ENCODE measurements around the gene STK32A.
"Not testable (repeated sequence)": the region's sequence is repeated elsewhere in the genome, so short reads cannot be mapped to it uniquely, and the experiment has no call there.

Gene STK32A

DNA sequence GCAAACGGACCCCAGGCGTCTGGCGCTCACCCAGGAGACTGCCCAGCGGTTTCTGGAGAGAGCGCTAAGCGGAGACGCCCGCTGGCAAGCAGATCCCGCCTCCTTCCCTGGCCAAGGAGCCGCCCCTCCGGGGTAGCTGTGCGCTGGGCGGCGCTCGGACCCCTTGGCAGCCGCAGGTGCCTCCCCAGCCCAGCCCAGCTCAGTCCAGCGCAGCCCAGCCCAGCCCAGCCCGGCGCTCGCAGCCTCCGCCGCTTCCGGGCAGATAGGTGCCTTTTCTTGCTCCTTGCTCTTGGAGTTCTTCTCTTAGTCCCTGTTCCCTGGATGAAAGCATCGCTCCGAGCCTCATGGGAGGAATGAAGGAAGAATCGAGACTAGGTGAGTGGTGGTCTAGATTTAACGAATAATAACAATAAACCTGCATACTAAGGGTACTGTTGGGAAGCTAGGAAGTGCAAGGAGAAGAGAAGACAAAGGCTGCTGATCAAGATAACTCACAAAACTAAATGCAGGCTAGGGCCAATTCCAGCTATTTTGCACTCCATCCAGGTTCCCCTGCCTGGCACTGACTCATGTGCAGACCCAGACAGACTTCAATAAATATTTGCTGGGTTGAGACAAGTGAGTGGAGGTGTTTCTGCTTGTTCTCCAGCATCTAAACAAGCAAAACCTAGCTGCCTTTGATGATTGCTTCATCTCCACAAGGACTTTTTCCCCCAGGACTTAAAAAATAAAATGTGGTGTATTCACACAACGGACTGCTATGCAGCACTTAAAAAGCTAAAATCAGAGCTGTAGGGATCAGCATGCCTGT, at the start of gene STK32A:
TSS of gene STK32A (plus strand) at position 202 of the 811 bp plus-strand sequence. CDS start 4,609 bp downstream, outside the sequence.
- DNase-seq = no peak

DNA sequence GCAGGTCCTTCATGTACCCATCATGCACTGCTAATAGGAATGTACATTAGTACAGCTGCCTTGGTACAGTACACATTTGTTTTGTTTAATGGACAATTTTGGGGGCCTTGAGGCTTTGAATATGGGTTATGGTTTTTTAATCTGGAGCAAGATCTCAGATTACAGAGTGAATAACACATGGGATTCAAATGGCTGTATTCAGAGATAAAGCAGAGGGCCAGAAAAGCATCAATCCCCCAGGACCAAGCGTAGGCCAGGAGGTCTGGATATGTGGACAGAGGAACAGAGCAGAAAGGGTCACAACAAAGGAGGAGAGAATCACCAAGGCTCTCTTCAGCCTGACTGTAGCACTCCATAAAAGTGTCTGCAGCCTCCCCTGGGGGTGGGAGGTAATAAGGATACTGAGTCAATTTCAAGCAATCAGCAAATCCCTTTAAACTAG, 47.7 kb upstream of the STK32A start:
- no peak for DNase-seq

DNA sequence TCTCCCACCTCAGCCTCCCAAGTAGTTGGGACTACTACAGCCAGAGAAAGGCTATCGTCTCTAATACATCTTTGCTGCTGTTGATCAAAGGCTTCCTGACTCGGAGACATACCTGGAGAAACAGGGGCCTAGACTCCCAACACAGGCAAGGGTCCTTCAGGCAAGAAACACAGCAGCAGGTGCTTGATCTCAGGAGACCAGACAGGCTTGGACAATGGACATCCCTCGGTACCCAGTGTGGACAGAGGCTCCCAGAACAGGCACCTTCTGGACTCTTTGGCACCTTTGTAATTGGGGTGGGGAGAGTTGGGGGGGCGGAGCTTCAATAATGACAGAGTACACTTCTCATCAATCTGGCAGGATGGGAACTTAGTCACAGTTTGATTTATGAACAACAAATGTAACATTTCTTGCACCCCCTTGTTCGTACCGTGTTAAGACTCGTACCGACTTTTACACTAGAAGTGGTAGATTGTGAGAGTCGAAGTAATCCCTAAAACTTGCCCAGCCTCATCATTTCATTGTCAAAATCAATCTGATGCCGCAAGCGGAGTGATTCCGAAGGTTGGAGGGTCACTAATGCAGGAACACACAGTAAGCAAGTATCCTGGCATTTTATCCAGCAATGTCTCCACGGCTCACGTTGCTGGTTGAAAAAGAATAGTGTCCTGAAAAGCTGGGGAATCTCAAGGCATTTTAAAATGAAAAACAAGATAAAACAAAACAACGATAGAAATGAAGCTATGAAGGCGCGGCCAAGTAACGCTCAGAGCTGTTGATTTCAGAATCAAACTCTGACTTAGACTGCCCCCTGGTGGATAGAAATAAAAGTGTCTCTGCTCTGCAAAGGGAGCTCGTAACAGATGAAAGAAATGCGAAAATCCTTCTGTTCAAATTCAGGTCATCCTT, 46.4 kb upstream of the STK32A start:
- DNase-seq = peak; percentile 62

DNA sequence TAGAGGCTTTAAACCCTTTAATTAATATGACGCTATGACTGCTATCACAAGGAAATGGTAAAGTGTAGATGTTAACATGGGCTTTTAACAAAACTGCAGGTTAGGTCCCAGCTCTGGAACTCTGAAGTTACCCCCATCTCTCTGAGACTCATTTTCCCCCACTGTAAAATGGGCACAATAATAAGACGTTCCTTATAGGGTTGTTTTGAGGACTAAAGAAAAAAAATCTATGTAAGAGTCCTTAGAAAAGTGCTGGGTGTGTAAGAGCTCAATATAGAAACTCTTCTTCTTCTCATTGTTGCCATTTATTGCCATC, 45.8 kb upstream of the STK32A start:
- no peak for DNase-seq

DNA sequence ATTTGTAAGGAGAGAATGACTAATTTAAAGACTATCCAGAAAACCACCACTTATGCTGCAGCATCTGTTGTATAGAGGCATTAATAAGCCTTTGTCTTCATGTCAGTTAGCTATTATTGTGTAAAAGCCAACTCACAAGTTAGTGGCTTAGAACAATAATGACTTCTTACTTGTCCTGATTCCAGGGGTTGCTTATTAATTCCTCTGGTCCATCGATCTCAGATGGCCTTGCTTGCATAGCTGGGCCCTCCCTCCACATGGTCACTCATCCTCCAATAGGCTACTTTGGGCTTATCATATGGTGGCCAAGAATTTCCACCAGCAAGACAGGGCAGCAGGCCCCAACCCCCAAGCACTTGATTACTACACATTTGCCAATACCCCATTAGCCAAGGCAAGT, 44.5 kb upstream of the STK32A start:
- no peak for DNase-seq

DNA sequence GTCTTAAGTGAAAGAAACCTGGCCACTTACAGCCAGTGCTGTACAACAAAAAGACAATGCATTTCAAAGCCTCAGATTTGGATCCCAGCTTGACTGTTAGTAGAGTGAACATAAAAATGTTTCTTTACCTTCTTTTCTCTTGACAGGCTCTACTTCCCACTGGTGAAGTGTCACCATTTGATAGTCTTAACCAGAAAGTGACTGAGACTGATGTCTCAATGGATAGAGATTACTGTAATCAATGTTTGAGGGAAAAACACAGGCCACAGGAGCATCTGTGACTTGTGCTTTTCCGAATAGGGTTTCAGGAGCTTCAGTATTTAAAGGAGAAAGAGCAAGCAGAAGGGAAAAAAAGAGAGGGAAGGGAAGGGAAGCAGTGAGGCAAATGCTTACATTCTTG, 41.7 kb upstream of the STK32A start:
- DNase-seq = no peak

DNA sequence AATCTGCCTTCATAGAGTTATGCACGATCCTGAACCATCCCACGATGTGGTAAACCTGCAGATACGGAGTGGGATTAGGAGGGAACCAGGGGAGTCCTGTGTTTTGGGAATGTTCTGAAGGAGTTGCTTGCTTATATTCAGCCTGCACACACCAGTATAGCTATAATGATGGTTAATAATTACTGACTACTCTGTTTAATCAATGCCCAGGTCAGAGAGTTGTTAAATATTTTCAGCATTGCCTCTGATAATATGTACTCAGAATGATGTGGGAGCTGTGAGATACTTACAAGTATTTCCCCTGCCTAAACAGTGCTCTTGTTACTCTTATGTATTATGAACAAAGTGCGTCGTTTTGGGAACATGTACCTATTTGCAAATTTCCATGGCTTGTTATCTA, 34.8 kb upstream of the STK32A start:
- DNase-seq = no peak

DNA sequence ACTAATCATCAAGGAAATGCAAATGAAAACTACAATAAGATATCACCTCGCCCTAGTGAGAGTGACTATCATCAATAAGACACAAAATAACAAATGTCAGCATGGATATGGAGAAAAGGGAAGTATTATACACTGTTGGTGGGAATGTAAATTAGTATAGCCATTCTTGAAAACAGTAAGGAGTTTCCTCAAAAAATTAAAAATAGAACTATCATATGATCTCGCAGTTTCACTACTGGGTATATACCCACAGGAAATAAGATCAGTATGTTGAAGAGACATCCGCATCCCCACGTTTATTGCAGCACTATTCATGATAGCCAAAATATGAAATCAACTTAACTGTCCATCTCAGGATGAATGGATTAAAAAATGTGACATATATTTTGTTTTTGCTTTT, 31.6 kb upstream of the STK32A start:
- no peak for DNase-seq

DNA sequence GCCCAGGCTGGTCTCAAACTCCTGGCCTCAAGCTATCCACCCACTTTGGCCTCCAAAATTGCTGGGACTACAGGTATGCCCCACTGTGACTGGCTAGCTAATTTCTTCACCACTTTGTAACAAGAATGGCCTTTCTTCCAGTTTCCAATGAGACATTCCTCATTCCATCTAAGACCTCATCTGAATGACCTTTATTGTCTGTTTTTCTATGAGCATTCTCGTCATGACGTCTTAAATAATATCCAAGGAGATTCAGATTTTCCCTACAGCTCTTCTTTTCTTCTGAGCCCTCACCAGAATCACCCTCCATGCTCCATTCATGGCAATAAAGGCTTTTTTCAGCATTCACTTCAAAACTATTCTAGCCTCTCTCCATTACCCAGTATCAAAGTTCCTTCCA, 30.2 kb upstream of the STK32A start:
- no peak for DNase-seq

DNA sequence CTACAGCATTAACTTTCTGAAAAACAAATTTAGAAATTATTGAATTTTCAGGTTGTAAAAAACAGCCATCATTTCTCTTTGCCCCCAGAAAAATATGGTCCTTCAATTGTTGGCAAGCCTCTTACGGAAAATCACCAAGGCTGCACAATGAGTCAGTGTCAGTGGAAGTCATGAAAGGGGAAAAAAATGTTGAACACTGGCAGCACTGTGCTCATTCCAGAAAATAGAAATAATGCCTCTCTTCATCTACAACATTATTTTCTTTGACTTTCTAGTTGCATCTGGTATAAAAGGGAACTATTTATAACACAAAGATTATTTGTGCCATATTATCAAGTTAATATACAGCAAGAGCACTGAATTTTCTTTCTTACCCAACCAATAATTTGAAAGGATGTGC, 26.7 kb upstream of the STK32A start:
- DNase-seq = no peak

DNA sequence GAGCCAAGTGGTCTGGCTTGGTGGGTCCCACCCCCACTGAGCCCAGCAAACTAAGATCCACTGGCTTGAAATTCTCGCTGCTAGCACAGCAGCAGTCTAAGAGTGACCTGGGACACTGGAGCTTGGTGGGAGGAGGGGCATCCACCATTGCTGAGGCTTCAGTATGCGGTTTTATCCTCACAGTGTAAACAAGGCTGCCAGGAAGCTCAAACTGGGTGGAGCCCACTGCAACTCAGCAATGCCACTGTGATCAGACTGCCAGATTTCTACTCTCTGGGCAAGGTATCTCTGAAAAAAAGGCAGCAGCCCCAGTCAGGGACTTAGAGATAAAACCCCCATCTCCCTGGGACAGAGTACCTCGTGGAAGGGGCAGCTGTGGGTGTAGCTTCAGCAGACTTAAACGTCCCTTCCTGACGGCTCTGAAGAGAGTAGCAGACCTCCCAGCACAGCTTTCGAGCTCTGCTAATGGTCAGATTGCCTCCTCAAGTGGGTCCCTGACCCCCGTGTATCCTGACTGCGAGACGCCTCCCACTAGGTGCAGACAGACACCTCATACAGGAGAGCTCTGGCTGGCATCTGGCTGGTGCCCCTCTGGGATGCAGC, 18.2 kb upstream of the STK32A start:
- DNase-seq = peak; percentile 19

DNA sequence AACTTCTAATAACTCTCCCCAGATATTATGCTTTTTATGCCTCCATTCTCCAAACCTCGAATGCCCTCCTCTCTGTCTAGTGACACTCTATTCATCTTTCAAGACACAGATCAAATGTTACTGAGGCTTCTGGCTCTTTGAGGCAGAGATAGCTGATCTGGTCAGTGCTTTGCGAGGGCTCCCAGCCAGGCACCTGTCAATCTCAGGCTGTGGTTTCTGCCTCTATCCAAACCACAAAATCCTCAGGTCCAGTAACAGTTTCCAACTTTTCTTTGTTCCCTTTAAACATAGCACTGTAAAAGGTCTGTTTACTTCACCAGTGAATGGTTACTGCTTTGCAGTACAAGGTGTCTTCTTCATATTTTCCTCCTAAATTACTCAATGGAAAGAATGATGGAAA, 11.5 kb upstream of the STK32A start:
- no peak for DNase-seq

DNA sequence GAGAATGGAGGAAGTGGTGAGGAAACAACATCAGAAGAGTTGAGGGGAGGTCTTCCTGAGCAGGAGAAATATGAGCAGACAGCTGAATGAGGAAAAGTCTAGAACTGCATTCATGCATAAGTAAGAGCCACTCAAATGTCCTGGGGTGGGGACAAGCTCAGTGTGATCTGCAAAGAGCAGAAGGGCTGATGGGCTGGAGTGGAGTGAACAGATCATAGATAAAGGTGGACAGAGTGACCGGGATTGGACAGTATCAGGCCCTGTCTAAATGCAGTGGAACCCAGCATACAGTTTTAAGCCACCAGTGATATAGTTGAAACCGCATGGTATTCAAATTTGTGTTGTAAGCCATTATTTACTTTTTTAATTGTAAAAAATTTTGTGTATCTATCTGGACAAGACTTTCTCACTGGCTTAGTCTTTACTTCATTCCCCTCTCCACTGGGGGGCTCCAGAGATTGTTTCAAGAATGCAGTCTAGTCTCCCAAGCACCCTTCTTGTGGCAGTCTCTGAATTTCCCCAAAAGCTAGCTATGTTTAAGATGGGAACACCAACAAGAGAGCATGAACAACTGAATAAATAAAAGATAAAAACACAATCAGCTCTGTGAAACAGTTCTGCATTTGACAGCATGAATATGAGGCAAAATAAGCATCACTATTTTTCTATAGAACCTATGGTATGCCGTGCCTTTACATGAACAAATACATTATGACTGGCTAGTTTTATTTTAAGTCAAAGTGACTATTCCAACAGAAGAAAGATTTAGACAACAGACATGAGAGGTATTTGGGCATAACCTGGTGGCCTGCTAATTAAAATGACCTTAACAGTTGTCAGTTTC, 10.7 kb upstream of the STK32A start:
- no peak for DNase-seq

DNA sequence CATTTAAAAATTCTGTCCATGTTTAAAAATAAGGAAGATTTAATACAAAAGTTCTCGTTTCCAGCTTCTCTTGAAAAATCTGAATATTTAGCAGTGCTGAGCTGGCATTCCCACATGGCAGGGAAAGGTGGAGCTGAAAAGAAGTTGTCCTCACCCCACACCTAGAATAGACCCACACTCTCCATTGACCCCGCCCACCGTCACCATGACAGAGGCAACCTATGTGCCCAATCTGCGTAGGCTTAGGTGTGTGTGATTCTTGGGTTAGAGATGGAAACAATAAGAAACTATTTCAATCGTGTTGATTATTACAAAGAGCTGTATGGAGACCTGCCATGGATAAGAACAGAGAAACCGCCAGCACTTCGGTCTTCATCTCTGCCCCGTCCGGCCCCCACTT, 8.9 kb upstream of the STK32A start:
- no peak for DNase-seq

DNA sequence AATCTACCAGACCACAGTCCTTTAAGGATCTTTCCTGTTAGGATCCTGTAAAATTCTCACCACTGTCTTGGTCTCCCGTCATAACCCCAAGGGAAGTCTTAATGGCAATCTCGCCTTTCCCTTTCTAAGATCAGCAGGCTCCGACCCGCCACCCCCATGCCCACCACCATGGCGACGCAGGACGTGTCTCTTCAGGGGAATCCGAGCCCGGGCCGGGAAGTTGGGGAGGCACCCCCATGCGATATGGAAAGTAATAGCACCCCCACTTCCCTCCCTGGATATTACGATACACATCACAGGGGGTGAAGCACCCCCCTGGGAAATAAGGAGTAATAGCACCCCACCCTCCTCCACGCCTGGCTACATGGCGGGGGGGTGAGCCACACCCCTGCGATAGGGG, 8.3 kb upstream of the STK32A start:
- no peak for DNase-seq

DNA sequence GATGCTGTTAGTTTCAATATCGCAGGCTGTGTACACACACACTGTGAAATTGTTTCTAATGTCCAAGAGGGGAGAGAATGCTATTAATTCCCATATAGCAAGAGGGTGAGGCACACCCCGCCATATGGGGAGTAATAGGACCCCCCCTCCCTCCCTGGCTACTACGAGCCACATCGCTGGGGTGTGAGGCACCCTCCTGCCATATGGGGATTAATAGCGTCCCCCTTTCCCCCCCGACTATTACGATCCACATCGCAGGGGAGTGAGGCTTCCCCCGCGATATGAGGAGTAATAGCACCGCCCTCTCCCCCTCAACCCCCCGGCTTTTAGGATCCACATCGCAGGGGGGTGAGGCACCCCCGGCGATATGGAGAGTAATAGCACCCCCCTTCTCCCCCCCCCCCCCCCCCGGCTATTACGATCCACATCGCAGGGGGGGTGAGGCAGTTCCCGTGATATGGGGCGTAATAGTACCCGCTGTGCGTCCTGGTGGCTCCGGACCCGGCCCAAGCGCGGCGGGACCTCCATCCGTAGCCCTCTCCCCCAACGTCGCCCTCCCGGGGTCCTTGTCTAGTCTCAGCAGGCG, 494 bp upstream of the STK32A start:
- no peak for DNase-seq

DNA sequence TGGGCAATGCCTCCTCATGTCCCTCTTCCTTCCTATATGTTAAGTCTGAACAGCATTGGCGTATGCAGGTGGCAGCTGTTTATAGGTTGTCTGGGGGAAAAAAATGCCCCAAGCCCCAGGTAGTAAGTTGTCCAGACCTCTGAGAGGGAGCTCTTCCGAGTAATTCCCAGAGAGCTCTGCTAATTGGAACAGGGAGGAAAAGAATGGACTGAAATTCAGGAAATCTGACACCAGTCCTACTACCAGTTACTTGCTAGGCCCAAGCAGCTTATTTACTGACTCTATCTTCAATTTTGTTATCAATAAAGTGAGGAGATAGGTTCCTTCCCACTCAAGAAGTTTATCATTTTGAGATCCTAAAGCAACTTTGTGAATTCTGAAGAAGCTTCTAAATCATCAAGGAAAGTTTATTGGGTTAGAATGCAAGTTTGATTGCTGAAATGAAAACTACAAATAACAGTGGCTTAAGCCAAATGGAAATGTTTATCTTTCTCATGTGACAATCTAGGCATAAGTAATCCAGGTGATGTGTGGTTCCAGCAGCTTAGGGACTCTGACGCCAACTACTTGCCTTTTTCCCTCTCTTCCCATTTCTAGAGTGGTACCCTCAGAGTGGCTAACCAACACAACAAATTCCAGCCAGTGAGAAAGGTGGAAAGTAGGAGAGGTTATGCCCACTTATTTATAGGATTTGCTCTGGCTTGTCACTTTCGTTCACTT, 5.6 kb downstream of the STK32A start:
- DNase-seq = no peak

DNA sequence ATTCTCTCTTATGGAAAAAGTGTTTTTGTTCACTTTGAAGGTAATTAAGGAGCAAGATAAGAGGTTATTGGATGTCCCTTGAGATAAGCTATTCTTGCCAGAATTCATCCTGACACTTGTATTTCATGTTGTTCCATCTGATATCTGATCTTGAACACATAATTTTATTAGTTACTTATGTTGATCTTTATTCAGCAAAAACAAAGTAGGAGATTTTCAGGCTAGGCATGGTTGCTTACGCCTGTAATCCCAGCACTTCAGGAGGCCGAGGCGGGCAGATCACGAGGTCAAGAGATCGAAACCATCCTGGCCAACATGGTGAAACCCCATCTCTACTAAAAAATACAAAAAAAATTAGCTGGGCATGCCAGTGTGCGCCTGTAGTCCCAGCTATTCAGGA, 8.4 kb downstream of the STK32A start:
- DNase-seq = not testable (repeated sequence)

DNA sequence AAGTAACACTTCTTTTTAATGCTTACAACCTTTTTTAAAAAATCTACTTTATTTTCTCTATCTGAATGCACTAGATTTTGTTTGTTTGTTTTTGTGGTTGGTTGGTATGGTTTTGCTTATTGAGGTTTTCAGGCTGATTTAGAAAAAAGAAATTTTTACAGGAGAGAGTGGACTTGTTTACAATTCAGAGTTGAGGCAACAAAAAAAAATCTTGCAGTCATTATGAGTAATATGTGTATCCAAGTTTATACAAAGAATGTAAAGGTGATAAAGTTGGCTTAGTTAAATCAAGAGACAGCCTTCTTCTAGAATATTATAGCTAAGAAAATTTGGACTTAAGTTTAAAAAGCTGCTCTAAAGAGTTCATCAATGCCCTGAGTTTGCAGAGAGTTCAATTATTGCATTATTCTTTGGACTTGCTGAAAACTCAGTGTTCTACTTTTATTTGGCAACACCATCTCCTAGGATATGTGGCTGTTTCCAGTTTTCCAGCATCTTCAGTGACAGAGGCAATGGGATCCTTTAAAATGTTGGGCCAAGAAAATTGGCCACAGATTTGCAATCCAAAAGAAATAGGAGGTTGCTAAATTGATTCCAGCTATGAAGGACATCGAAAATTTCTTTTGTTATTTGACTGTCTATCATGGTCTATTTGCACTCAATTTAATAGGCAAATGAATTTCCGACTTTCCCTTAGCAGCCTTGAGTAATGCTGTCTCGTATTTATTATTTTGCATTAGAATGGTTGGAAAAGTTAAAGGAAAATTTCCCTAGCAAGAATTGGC, 10.7 kb downstream of the STK32A start:
- DNase-seq = no peak

DNA sequence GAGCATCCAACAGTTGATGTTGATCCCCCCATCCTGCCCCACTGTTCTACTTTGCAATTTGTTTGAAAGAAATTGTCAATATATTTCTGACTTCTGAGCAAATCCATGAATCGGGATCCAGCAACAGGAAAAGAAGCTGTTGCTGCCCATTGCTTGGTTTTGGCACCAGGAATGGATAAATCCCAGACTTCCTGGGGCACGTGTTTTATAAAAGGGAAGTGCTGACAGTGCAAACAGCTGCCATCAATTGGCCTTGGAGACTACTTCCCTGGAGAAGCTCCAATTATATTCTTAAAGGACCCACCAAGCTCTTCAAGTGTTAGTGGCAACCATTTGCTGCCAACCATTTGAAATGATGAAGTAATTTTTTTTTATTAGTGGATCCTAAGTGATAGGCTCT, 13.7 kb downstream of the STK32A start:
- no peak for DNase-seq

DNA sequence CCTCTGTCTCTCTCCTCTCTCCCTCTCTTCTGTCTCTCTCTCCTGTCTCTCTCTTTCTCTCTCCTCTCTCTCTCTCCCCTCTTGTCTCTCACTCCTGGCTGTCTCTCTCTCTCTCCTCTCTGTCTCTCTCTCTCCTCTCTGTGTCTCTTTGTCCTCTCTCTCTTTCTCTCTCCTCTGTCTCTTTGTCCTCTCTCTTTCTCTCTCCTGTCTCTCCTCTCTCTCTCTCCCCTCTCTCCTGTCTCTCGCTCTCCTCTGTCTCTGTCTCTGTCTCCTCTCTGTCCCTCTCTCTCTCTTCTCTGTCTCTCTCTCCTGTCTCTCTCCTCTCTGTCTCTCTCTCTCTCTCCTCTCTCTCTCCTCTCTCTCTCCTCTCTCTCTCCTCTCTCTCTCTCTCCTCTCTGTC, 25.0 kb downstream of the STK32A start:
- DNase-seq = no peak

All from CD4-positive, alpha-beta T cell treated with Interleukin-4 for 4 hours (primary cell).